NCI-H1436 treated with DMSO at 0.1 percent for 48 hours (cell line): ENCODE results near the gene CCDC78.
"Not testable (repeated sequence)": the region's sequence is repeated elsewhere in the genome, so short reads cannot be mapped to it uniquely, and the experiment has no call there.

Experiments used
- DNase-seq: peaks from one replicate; lab custom pipeline; 2025; lab: John Stamatoyannopoulos, UW

Gene CCDC78

GRCh38 chr16:760545-761343, 34.5 kb upstream of the CCDC78 start, which contains the start of gene MSLN:
Gene MSLN (plus strand): TSS chr16:760734. CDS start chr16:762681, 1,947 bp downstream.
- DNase-seq = no peak

GRCh38 chr16:760065-760464, 33.8 kb upstream of the CCDC78 start:
- DNase-seq = no peak

- no peak for DNase-seq
Observed at GRCh38 chr16:759110-759910, 33.1 kb upstream of the CCDC78 start.

- DNase-seq = no peak
Observed at GRCh38 chr16:756428-756827, 30.2 kb upstream of the CCDC78 start.

- DNase-seq = no peak
Observed at GRCh38 chr16:754656-755055, 28.4 kb upstream of the CCDC78 start.

- DNase-seq = not testable (repeated sequence)
Observed at GRCh38 chr16:754121-754607, 27.9 kb upstream of the CCDC78 start.

- no peak for DNase-seq
Observed at GRCh38 chr16:752007-752312, 25.7 kb upstream of the CCDC78 start.

- no peak for DNase-seq
Observed at GRCh38 chr16:751152-752006, 25.1 kb upstream of the CCDC78 start.

- no peak for DNase-seq
Observed at GRCh38 chr16:750485-750884, 24.2 kb upstream of the CCDC78 start.

- DNase-seq = no peak
Observed at GRCh38 chr16:749010-749409, 22.8 kb upstream of the CCDC78 start.

- DNase-seq = no peak
Observed at GRCh38 chr16:747978-748746, 21.9 kb upstream of the CCDC78 start.

GRCh38 chr16:746637-747036, 20.4 kb upstream of the CCDC78 start:
- no peak for DNase-seq

- DNase-seq = no peak
Observed at GRCh38 chr16:745739-746138, 19.5 kb upstream of the CCDC78 start.

GRCh38 chr16:743794-744500, 17.7 kb upstream of the CCDC78 start:
- DNase-seq = no peak

- not testable (repeated sequence) for DNase-seq
Observed at GRCh38 chr16:742894-743293, 16.7 kb upstream of the CCDC78 start.

- DNase-seq = no peak
Observed at GRCh38 chr16:741986-742629, 15.9 kb upstream of the CCDC78 start.

GRCh38 chr16:740764-741505, 14.7 kb upstream of the CCDC78 start, which contains the start of gene CIAO3:
Gene CIAO3 (minus strand): TSS chr16:740997. CDS start chr16:740985, 12 bp downstream.
- DNase-seq = no peak

GRCh38 chr16:740459-740763, 14.2 kb upstream of the CCDC78 start:
- no peak for DNase-seq

GRCh38 chr16:739560-740458, 13.6 kb upstream of the CCDC78 start:
- no peak for DNase-seq
